Measurements from ENCODE around the gene MTUS2.

DNA sequence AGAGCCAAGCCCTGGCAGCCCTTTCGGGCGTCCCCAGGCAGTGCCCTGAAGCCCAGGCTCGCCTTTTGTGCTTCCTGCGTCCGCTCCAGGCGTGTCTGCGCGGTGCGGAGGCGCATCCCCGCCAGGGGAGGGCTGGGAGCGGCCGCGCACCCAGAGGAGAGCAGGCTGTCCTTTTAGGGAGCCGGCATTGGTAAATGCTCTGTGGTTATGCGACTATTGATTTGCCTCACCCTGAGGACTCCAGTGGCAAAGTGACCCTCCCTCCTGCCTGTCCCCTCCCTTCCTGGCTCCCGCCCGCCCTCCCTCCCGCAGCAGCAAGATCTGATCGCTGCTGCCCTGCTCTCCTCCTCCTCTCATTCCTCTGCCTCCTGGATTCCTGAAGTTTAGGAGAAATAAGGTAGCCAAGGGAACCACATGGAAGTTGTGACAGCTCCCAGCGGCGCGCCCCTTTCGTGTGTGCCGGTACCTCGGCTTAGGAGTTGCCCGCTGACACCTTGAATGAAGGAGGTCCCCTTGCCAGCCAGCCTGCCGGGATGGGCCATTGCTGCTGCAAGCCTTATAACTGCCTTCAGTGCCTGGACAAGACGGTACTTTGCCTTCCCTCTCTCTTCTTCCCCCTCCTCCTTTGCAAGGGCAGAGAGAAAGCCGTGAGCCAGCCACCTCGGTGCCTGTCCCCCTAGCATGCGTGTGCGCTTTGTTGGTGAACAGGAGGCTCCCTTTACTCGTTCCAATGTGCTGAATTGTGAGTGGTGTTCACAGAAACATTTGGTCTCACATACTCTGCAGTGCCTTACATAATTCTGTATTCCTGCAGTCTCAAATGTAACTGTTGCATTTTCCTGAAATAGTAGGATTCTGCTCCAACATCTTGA lies 608.4 kb downstream of the MTUS2 start:
- TF ChIP-seq, protein P1, sequence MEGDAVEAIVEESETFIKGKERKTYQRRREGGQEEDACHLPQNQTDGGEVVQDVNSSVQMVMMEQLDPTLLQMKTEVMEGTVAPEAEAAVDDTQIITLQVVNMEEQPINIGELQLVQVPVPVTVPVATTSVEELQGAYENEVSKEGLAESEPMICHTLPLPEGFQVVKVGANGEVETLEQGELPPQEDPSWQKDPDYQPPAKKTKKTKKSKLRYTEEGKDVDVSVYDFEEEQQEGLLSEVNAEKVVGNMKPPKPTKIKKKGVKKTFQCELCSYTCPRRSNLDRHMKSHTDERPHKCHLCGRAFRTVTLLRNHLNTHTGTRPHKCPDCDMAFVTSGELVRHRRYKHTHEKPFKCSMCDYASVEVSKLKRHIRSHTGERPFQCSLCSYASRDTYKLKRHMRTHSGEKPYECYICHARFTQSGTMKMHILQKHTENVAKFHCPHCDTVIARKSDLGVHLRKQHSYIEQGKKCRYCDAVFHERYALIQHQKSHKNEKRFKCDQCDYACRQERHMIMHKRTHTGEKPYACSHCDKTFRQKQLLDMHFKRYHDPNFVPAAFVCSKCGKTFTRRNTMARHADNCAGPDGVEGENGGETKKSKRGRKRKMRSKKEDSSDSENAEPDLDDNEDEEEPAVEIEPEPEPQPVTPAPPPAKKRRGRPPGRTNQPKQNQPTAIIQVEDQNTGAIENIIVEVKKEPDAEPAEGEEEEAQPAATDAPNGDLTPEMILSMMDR (IDR thresholded peaks at IDR 0.05): no peak
- TF ChIP-seq POLR2A (IDR thresholded peaks at IDR 0.05): no peak
